ENCODE data around the gene LMX1B.

The LMX1B gene

DNA sequence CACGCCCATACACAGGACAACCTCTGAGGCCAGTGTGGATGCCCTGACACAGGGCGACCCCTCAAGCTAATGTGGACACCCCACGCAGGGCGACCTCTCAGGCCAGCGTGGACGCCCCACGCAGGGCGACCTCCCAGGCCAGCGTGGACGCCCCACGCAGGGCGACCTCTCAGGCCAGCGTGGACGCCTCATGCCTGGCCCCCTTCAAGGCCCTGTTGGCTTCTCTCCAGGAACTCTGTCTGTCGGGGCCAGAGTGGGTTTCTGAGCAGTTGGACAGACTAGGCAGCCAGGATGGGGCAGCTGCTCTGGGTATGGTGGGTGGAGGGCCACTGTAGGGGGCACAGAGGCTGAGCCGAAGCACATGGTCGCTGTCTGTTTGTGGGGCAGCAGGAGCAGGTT is 47.4 kb downstream of the LMX1B start:
- DNase-seq = no peak

DNA sequence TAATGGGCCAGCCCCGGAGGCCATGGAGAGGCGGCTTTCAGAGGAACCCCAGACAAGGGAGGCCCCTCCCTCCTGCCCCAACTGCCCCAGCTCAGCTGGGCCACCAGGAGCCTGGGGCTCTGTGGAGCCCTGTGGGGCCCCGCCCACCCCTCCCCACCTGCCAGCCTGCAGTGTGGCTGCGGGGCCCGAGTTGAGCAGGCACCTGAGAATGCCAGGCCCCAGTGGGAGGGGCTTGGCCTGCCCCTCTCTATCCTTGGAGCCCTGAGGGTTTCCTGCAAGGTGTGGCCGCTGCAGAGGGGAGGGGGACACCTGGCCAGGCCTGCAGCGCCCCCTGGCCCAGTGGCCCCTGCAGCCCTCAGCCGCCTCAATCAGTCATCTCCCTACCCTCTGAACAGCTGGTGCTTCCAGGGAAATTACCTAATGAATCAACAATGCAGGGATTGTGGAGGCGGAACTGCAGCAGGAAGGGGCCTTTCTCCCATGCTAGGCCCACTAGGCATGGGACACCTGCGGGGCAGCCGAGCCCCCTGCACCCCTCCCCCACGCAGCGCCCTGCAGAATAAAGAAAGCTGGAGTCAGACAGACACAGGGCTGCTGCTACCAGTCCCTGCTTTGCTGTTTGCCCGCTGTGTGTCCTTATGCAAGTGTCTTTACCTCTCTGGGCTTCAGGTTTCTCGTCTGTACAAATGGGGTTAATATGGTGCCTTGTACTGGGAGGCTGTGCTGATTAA is 48.0 kb downstream of the LMX1B start:
- DNase-seq = no peak

DNA sequence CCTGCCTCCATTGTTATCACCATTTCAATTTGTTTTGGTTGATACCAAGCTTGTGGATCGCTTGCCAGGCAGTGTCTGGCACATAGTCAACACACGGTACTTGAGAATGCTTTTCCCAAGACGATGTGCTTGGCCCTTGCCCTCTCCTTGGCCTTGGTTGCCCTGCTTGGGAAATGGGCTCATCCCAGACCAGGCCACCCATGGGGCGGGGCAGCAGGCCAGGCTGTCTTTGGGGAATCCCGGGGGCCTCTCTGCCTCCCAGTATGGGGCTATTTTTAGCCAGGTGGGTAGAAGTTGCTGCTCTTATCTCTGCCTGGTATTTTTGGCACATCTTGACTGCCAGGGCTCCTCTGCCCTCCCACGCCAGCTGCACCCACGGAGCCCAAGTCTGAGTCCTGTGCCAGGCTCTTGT is 49.9 kb downstream of the LMX1B start:
- no peak for DNase-seq

DNA sequence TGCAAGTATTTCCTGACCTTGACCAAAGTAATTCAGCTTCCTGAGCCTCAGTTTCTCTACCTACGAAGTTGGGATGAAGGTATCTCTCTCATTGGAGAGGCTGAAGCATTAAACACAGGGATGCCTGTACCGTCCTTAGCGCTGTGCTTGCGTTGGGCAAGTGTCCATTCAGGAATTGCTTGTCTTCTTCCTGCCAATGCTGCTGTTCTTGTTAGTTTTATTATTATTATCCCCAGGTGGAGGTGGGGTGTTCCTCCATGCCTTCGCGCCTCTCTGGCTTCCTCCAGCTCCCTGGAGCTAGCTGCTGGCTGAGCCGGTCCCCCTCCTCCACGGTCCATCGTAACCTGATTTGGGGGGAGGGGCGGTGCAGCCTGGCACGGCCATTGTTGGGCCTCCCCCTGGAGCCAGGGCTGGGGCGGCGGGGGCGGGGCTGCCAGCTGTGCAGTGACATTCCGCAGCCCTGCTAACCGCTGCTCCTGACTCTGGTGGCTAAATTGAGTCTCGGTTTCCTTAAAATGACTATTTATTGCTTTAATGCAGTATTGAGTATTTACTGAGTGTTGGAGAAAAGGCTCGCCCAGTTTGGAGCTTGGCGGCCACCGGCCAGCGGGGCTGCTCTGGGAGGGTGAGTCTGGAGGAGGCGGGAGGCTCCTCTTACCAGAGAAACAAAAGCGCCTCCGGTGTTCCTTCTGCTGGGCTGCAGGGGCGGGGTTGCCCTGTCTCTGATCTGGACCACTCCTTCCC is 51.3 kb downstream of the LMX1B start:
- no peak for DNase-seq

DNA sequence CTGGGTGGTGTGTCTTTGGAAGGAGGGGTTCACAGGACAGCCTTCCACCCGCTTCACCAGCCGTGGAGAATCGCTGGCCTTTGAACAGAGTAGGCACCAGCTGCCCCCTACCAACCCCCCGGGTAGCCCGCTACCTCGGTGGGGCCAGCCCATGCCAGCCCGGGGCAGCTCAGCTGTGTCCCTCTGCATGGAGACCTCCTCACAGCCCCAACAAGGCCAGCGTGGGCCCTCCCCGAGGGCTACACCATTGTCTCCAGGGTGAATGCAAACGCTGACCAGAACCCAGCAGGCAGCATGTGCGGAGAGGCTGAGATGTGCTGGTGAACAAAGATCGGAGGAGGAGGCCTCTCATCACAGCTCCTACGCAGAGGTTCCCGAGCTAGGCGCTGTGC is 51.9 kb downstream of the LMX1B start:
- DNase-seq = no peak

DNA sequence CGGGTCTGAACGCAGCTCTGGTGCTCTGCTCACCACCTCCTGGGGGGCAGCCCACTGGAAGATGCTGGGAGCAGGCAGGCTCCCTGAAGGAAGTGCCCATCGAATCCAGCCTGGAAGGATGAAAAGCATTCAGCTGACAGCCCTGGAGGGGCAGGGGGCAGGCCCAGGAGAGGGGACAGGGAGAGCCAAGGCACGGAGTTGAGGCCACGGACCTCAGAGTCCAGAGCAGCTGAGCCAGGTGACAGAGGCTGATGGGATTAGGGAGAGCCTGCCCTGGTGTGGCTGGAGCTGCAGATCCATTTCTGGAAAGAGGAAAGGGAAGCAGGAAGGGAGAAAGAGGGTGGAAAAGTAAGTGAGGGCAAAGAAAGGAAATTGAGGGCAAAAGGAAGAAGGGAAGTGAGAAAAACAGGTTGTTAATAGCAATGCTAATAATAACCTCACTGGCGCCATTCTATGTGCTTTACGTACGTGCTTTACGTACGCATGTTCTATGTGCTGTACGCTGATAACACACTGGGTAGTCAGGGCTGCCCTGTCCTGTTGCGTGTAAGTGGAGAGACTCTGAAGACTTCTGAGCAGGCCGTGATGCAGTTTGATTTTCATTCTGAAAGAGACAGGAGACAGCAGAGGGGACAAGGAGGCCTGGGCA is 52.6 kb downstream of the LMX1B start:
- no peak for DNase-seq

DNA sequence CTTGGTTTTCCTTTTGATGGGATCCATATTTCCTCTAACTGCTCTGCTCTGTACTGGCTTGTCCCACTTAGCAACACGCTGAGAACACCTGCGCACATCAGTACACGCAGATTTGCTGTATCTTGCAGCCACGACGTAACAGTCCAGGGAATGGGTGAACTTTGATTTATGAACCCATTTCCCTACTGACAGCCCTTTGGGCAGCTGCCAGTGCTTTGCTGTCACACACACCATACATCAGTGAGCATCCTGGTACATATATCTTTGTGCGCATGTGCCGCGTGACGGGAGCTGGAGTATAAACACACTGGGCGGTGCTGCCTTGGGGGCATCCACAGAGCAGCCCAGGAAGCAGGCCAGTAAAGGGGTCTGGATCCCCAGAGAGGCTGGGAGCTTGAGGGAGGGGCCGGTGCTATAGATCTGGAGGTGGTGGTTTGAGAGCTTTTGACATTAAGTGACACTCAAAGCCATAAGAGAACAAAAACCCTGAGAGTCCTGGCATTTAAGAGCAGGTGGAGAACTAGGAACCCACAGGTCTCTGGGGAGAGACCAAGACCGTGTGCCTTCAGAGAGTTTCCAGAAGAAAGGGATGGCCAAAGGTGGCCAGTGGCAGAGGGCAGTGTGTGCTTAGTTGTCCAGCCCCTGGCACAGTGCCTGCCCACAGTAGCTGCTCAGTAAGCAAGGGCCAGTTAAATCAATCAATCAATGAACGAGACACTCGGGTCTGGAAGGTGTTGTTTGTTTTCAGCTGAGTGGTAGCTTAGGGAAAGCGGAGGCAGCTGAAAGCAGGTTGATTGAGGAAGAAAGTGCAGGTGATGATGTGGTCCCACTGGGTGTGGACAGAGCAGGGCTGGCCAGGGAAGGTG is 53.7 kb downstream of the LMX1B start:
- DNase-seq = no peak

DNA sequence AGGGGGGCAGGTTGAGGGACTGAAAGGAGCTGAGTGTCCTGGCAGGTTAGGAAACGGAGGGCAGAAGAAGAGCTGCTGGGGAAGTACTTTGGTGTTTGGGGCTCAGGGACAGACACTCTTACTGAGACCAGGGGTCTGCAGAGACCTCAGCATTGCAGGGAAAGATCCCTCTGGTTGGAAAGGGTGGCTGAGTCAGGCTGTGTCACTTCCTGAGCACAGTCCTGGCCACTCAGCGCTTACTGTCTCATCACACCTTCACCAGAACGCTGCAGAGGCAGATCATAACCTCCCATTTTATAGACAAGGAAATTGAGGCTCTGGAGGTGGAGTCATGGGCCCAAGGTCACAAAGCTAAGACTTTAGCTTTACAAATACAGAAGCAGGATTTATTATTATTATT is 54.3 kb downstream of the LMX1B start:
- no peak for DNase-seq

DNA sequence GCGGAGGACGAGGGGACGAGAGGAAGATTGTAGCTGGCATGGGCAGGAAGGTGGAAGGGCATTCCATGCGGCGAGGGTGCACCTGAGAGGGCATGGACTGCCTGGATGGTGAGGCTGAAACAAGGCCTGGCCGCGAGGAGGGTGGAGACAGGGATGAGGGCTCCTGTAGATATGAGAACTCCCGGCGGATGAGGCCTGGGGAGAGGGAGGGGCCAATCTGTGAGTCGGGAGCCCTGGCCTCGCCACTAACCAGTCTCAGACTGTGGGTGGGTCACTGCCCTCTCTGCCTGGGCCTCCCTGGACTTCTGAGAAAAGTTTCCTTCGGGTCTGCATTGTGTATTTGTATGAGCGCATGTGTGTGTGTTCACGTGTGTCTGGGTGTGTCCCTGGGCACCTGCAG is 55.4 kb downstream of the LMX1B start:
- DNase-seq = no peak

DNA sequence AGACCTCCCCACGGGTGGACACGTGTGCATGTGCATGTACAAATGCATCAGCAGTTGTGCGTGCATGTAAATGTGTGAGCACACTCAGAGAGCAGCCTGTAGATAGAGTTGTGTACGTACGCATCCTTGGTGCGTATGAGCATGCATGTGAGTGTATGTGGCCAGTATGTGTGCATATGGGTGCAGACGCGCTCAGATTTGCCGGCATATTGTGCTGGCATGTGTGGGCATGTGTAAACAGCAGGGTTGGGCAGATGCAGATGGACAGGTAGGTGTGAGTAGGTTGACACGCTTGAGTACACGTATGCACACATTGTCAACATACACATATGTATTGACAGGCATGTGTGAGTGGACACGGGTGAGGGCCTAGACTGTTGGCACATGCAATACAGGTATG is 56.5 kb downstream of the LMX1B start:
- no peak for DNase-seq

DNA sequence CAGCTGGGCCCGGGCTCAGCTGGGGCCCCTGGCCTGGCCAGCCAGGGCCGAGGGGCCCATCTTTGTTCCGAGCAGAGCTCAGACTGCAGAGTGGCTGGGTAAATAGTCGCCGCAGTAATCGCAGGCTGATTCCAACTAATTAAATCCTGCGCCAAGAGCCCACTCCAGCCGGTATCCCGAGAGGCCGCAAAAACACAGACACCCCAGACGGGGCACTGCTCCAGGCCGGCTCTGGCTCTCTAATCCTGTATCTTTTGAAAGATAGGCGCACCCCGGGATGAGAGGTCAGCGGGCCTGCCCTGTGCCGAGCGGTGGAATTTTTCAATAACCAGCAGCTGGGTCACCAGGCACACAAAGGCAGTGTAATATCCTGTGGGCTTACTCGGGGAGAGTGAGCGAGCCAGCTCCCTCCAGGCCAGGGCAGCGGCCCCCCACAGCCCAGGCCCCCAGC is 57.7 kb downstream of the LMX1B start:
- DNase-seq = no peak

DNA sequence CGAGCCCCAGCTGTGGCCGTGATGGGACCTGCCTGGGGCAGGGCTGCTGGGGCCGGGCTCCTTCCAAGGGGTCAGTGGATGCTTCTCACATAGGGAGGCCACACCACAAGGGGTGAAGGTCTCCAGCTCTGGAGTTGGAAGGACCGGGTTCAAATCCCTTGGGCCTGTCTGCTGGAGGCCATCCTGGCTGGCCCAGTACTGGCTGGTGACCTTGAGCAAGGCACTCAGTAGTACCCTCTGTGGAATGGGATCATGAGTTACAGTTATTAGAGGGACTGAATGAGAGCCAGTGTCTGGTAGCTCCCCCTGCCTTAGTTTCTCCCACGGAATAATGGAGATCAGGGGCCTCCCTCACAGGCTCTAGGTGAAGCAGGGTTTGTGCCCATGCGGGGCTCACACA is 58.3 kb downstream of the LMX1B start:
- no peak for DNase-seq

DNA sequence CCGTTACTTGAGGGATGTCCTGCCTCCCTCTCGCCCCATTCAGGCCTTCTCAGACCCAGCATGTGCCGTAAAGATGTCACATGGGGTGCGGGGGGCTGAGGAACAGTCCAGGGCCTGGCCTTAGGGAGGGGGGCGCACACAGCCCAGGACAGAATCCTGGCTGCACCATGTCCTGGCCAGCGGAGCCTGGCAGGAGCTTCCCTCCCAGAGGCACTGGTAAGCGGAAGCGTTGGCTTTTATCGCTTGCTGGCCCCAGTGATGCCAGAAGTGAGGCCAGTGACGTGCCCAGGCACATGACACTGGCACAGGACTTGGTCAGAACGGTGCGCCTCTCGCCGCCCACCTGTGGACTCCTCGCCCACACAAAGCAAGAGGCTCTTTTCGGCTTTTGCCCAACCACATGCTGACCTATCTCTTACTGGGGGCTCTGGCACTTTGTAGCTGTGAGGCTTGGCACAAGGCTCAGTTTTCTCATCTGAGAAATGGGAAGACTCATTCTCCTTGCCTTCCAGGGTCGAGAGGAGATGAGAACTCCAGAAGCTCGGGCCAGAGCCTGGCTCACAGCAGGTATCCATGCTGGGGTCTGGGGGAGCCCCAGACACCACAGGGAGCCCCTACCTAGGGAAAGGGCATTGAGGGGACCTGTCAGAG is 59.0 kb downstream of the LMX1B start:
- no peak for DNase-seq

DNA sequence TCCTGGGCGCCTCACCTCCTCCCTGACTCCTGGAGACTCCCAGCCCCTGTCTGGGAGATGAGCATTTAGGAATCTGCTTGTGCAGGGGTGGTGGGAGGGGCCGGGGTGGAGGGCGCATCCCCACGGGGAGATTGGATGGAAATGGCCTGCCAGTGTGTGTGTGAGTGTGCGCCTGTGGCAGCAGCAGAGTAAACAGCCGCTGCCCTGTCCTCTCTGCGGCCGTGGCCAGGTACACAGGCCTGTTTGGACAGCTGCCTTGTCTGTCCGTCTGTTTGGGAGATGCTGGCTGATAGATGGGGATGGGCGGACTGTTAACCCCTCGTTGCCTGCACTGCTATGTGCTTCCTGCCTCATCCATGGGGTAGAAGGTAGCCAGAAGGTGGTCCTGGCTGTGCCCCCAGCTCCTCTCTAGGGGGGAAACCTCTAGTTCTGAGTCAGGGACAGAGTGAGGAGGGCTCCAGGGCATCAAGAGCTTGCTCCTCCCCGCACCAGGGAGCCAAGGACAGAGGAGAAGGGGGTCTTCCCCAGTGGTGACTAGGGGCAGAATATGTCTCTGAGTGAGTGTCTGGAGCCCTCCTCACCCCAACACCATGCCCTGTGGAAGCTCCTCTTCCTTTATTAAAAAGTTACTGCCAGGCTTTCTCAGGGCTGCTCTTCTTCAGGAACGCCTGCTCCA is 60.1 kb downstream of the LMX1B start:
- no peak for DNase-seq

DNA sequence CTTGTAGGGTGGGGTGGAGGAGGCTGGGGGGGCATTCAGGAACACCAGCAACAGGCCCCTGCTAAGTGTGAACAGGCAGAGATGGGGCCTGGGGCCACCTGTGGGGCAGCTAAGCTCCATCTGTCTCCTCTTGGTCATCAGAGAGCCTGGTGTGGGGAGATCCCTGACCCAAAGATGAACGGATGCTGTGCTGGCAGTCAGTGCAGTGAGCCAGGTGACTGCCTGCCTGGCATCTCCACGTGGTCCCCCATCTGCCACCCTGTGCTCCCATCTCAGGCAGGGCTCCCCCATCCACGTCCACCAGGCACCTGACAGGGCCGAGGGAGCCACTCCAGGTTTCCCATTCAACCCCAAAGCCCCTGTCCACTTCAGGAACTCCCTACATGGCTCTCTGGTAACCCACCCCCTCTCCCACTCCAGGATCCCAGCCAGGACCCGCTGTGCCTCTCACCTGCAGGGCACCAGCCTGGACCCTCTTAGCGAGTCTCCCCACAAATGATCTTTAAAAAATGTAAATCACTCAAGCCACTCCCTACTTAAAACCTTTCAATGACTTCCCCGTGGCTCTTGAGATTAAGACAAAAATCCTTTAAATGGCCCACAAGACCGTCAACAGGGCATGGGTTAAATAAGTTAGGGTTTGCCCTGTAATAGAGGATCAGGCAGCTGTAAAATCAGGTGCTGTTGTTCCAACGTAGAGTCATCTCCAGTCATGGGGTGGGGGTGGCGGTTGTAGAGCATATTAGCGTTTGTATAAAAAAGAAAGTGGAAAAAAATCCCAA is 60.8 kb downstream of the LMX1B start:
- DNase-seq = no peak

DNA sequence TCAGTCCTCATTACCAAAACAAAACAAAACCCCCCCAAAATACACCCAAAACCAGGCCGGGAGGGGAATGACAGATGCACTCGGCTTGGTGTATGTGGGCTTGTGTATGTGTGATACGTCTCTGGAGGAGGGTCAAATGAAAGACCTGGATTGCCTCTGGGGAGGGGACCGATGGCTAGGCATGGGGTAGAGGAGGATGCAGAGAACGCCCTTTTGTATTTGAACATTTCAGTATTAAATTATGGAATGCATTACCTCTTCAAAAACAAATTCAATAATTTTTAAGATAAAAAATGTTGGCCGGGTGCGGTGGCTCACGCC is 61.4 kb downstream of the LMX1B start:
- DNase-seq = no peak

DNA sequence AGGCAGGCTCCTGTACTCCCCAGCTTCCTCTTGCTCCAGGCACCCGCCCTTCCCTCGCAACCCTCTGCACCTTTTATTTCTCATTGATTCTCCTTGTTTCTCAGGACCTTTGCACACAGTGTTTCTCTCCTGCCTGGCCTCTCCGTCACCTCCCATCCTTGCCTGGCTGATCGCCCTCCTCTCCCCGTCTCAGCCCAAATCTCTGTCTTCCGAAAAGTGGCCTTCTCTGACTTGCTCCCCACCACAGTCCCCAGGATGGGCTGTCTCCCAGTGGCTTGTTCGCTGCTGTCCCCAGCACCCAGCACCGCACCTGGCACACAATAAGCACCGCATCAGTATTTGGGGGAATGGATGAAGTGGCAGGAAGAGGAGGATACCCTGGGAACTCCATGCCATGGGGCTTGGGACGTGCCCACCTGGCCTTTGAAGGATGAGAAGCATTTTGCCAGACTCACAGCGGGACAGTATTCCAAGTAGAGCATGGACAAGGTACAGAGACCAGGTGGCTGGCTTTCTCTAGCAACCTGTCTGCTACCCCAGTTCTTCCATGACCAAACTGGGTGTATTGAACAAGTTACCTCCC is 62.5 kb downstream of the LMX1B start:
- no peak for DNase-seq

DNA sequence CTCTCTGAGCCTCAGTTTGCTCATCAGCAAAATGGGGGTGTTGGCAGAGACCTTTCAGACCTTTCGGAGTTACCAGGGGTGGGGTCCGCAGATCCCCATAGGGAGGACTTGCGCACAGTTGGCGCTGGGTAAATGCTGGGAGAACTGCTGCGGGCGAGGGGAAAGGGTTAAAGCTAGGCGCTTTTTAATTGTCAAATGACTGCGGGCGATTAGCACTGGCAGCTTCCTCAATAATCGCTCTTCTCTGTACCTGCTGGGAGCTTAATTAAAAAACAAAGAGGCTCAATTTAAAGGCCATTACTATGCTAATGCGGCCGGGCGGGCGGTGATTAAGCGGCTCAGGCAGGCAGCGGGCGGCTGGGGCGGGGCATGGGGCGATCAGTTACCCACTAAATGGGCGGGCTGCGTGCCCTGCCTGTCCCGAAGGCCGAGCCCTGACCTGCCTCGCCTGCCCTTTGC is 63.0 kb downstream of the LMX1B start:
- DNase-seq = no peak

DNA sequence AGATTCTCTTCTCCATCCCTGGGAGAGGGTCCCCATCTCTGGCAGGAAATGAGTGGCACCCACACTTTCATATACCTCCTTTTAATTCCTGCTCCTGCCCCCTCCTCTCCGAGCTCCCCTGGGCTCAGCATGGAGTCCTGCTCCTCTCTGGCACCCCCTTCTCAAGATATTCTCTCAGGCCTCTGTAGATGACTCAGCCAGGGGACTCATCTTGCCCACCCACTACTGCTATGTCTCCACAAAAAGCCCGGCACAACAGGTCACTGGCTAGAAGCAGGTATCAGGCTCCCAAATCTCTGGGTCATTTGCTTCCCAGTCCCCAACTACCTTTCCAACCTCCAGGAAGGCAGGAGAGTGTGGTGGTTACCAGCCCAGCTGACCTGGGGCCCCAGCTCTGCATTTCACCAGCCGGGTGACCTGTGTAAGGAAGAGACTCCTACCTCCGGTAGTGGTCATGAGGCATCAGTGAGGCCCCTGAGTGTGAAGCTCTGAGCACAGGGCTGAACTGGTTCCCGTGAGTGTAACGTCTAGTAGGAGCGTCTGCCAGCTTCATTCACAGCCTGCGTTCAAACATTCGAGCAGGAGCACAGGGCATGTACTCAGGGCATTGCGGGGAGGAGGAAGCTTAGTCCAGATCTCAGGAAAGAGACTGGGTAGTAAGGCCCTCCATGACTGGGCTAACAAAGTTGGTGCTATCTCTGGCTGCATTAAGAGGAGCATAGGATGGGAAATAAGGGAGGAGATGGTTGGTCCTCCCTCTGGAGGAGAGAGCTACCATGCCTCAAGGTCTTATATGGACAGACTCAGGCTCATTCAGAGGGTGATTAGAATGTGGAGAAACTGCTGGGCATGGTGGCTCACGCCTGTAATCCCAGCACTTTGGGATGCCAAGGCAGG is 63.7 kb downstream of the LMX1B start:
- no peak for DNase-seq

All from fibroblast of skin of abdomen (primary cell).